Endothelial cell of umbilical vein (primary cell): ENCODE results near the gene CD3G.

Experiments used
- CTCF ChIP-seq, 2 donors: IDR thresholded peaks; 1 replicate in 1 of 2; 2 replicates in 1 of 2; pipeline ENCODE4 v1.5.1; 2011; ENCODE audit warnings: low read length in 2 of 2, mild to moderate bottlenecking in 2 of 2, moderate library complexity in 2 of 2, control low read depth in 1 of 2, inconsistent platforms in 1 of 2, low read depth in 1 of 2; ENCODE audit not compliant: insufficient read depth in 1 of 2; ENCODE audit errors: extremely low read depth in 1 of 2
- EZH2 ChIP-seq: IDR thresholded peaks from 2 replicates; pipeline ENCODE4 v1.6.1; 2012; ENCODE audit warnings: borderline replicate concordance, low read depth, mild to moderate bottlenecking, moderate library complexity, low read length, inconsistent platforms; ENCODE audit not compliant: severe bottlenecking
- FOS ChIP-seq: IDR thresholded peaks from 2 replicates; pipeline ENCODE4 v1.6.1; 2011; ENCODE audit warnings: mild to moderate bottlenecking, low read length, moderate library complexity, borderline replicate concordance; ENCODE audit not compliant: insufficient read depth
- GATA2 ChIP-seq: IDR thresholded peaks from 2 replicates; pipeline ENCODE4 v1.7.0; 2011; ENCODE audit warnings: low read depth, mild to moderate bottlenecking, moderate library complexity, mixed read lengths, low read length; ENCODE audit not compliant: insufficient read length, insufficient read depth
- POLR2AphosphoS5 ChIP-seq: IDR thresholded peaks from 2 replicates; pipeline ENCODE4 v1.6.1; 2012; ENCODE audit warnings: low read depth, mild to moderate bottlenecking, control low read depth, low read length, moderate library complexity; ENCODE audit not compliant: insufficient read depth

- TF ChIP-seq POLR2AphosphoS5 = no peak
- TF ChIP-seq EZH2 = no peak
- TF ChIP-seq CTCF (IDR thresholded peaks at IDR 0.05; ENCODE audit: extremely low read depth in 1 of 2, insufficient read depth in 1 of 2, low read depth in 1 of 2, low read length in 2 of 2) = no peak
- no peak for TF ChIP-seq FOS
- no peak for TF ChIP-seq GATA2
Measured at GRCh38 chr11:118314988-118315411, 29.1 kb upstream of the CD3G start.
